Activated CD4-positive, CD25-positive, alpha-beta regulatory T cell treated with anti-CD3 and anti-CD28 coated beads, Interleukin-2, amount 50 U/mL, for 16 hours (primary cell): ENCODE results near the gene ZNF26.

ENCODE experiments used
- DNase-seq: peaks from one replicate; pipeline ENCODE4 v3.0.0-alpha.2; 2020; ENCODE audit warnings: low read depth, low spot score

The ZNF26 gene

GRCh38 chr12:133061954-133062353 is 75.8 kb downstream of the ZNF26 start:
- no peak for DNase-seq

- DNase-seq: no peak
Measured at GRCh38 chr12:133063556-133063955, 77.4 kb downstream of the ZNF26 start.

- DNase-seq: no peak
Measured at GRCh38 chr12:133073836-133074235, 87.7 kb downstream of the ZNF26 start.
